Esophagus squamous epithelium (tissue), 5 donors: ENCODE results near the gene FBXL17. TPM values are rescaled to one million over a fixed set of nuclear protein-coding genes. Genes with fewer than 3 reads are reported as not detected.

Experiments used
- DNase-seq: peaks from one replicate; lab custom pipeline; 2025; lab: John Stamatoyannopoulos, UW
- H3K27ac ChIP-seq, 4 donors: fragments of 200-600 bp; sonication (generic); one replicate each; pipeline ENCODE4 v1.5.1; 2016 to 2019; ENCODE audit warnings: mild to moderate bottlenecking in 1 of 4
- H3K27me3 ChIP-seq, 4 donors: fragments of 200-600 bp; sonication (generic); 1 replicate in 3 of 4; 2 replicates in 1 of 4; pipeline versions ENCODE4 v1.5.1 to v1.6.0; 2017 to 2021; ENCODE audit warnings: antibody characterized with exemption in 1 of 4
- H3K36me3 ChIP-seq, 3 donors: fragments of 200-600 bp; sonication (generic); one replicate each; pipeline ENCODE4 v1.5.1; 2016 to 2019
- H3K4me1 ChIP-seq, 3 donors: fragments of 200-600 bp; sonication (generic); one replicate each; pipeline ENCODE4 v1.5.1; 2017 to 2019
- H3K4me3 ChIP-seq, 4 donors: fragments of 200-600 bp; sonication (generic); 1 replicate in 3 of 4; 2 replicates in 1 of 4; pipeline ENCODE4 v1.5.1; 2016 to 2019; ENCODE audit warnings: mild to moderate bottlenecking in 2 of 4, moderate library complexity in 1 of 4
- H3K9me3 ChIP-seq, 3 donors: fragments of 200-600 bp; sonication (generic); one replicate each; pipeline ENCODE4 v1.5.1; 2016 to 2019
- CTCF ChIP-seq, 6 experiments: fragments of 450-650 bp in 4 of 6; fragments of 200-600 bp in 2 of 6; sonication (generic) in 2 of 6; IDR thresholded peaks; one replicate each; pipeline ENCODE4 v1.5.1; 2016 to 2019; ENCODE audit warnings: antibody characterized with exemption in 6 of 6, mild to moderate bottlenecking in 4 of 6, moderate library complexity in 4 of 6
- POLR2A ChIP-seq, 4 donors: fragments of 450-650 bp; IDR thresholded peaks; one replicate each; pipeline ENCODE4 v1.6.1; 2017; ENCODE audit warnings: antibody characterized with exemption in 4 of 4, mild to moderate bottlenecking in 4 of 4, moderate library complexity in 3 of 4
- WGBS, 2 donors: methylation state at CpG; one replicate each; pipeline ENCODE4 v1.1.5; 2018; 5-methylcytosine and 5-hydroxymethylcytosine counted together
- intact Hi-C: fragments of 100-400 bp; cut with DNase I; formaldehyde crosslinking; loops from one replicate; pipeline ENCODE4 v1.15.0; 2022
- total RNA-seq, 4 donors: library from RNA; depleted of rRNA; stranded (reverse); fragments of >200 nt; gene quantifications; one replicate each; pipeline ENCODE4 v1.1.0, GENCODE V29; 2016
- donor health status: DM: yes; HTN: yes; CAD: no.

FBXL17 gene
- total RNA-seq, 4 donors from 2014 or later = 11.8 to 23.5 (median 13.8) TPM

GRCh38 chr5:108373426-108373825 lies 8.5 kb downstream of the FBXL17 start:
- no peak for TF ChIP-seq POLR2A (IDR thresholded peaks at IDR 0.05)
- TF ChIP-seq CTCF (IDR thresholded peaks at IDR 0.05) = no peak

GRCh38 chr5:108372369-108372768 lies 9.5 kb downstream of the FBXL17 start:
- TF ChIP-seq POLR2A (IDR thresholded peaks at IDR 0.05) = no peak
- TF ChIP-seq CTCF (IDR thresholded peaks at IDR 0.05) = no peak

More at GRCh38 chr5:108373426-108373825, 8.5 kb downstream of the FBXL17 start:
- Histone ChIP-seq H3K27ac (no peak overlapping the region), H3K27me3 (no peaks in the 10 kb centered on the region), H3K4me1 (peaks cover 0 to 2% (median under 1%) of the 10 kb centered on the region in 3 donors), H3K9me3 (peaks cover 0 to 40% (median 12%) of the 10 kb centered on the region in 3 donors), H3K36me3 (peaks cover 0 to 4% (median 0%) of the 10 kb centered on the region in 3 donors), H3K4me3 (no peak overlapping the region)
- intact Hi-C loops = no loop called here
- DNase-seq = no peak

GRCh38 chr5:108371263-108371662 lies 10.6 kb downstream of the FBXL17 start:
- Histone ChIP-seq H3K36me3 (peaks cover 0 to 4% (median 0%) of the 10 kb centered on the region in 3 donors), H3K27ac (no peak overlapping the region), H3K4me1 (peaks cover 0 to 4% (median 0%) of the 10 kb centered on the region in 3 donors), H3K9me3 (peaks cover 0 to 34% (median 12%) of the 10 kb centered on the region in 3 donors), H3K4me3 (no peak overlapping the region), H3K27me3 (no peaks in the 10 kb centered on the region)
- intact Hi-C loops = no loop called here
- DNase-seq = no peak
- TF ChIP-seq POLR2A (IDR thresholded peaks at IDR 0.05) (no peak), CTCF (IDR thresholded peaks at IDR 0.05) (no peak)
- WGBS, 2 donors = 79 to 89% methylated on average over 2 of the region's 2 CpGs

More at GRCh38 chr5:108372369-108372768, 9.5 kb downstream of the FBXL17 start:
- no peak overlapping the region for H3K27ac ChIP-seq
- peaks cover 0 to 4% (median 0%) of the 10 kb centered on the region in 3 donors for H3K36me3 ChIP-seq
- peaks cover 0 to 40% (median 12%) of the 10 kb centered on the region in 3 donors for H3K9me3 ChIP-seq
- intact Hi-C loops = no loop called here
- no peaks in the 10 kb centered on the region for H3K27me3 ChIP-seq
- H3K4me1 ChIP-seq = peaks cover 0 to 4% (median 0%) of the 10 kb centered on the region in 3 donors
- no peak overlapping the region for H3K4me3 ChIP-seq
- DNase-seq = no peak
- WGBS, 2 donors = 95 to 100% methylated on average over 2 of the region's 2 CpGs

GRCh38 chr5:108369167-108369566 lies 12.7 kb downstream of the FBXL17 start:
- Histone ChIP-seq H3K4me1 (peaks cover 0 to 4% (median 0%) of the 10 kb centered on the region in 3 donors), H3K9me3 (peaks cover 0 to 15% (median 9%) of the 10 kb centered on the region in 3 donors), H3K27ac (no peak overlapping the region), H3K4me3 (no peak overlapping the region), H3K27me3 (no peaks in the 10 kb centered on the region), H3K36me3 (peaks cover 0 to 18% (median 0%) of the 10 kb centered on the region in 3 donors)
- 91 to 93% methylated on average over 4 of the region's 4 CpGs for WGBS, 2 donors
- no peak for TF ChIP-seq POLR2A (IDR thresholded peaks at IDR 0.05)
- no peak for TF ChIP-seq CTCF (IDR thresholded peaks at IDR 0.05)
- intact Hi-C loops = no loop called here
- DNase-seq = no peak

- Histone ChIP-seq H3K27ac (no peak overlapping the region), H3K4me3 (no peak overlapping the region), H3K36me3 (peaks cover 0 to 15% (median 0%) of the 10 kb centered on the region in 3 donors), H3K4me1 (peaks cover 0 to 4% (median 0%) of the 10 kb centered on the region in 3 donors), H3K27me3 (no peaks in the 10 kb centered on the region), H3K9me3 (peaks cover 0 to 6% (median 0%) of the 10 kb centered on the region in 3 donors)
- intact Hi-C loops = no loop called here
- TF ChIP-seq POLR2A (IDR thresholded peaks at IDR 0.05) (no peak), CTCF (IDR thresholded peaks at IDR 0.05) (no peak)
- WGBS, 2 donors = 45 to 59% methylated on average over 8 of the region's 8 CpGs
- DNase-seq = no peak
Observed at GRCh38 chr5:108367679-108368334, 14.1 kb downstream of the FBXL17 start.
